Mesendoderm (in vitro differentiated cells): ENCODE measurements around the gene CCNDBP1.

Experiments
- DNase-seq: peaks from one replicate; pipeline ENCODE4 v3.0.0; 2013
- H2AK5ac ChIP-seq: 2 replicates; pipeline ENCODE4 v1.6.1; 2013; ENCODE audit warnings: low read length, inconsistent platforms
- H2BK120ac ChIP-seq: 2 replicates; pipeline ENCODE4 v1.6.1; 2013; ENCODE audit warnings: low read depth, mild to moderate bottlenecking, low read length, moderate library complexity, mixed read lengths
- H2BK15ac ChIP-seq: replicated peaks from 2 replicates; pipeline ENCODE4 v1.6.1; 2013; ENCODE audit warnings: low read depth, mild to moderate bottlenecking, moderate library complexity
- H2BK5ac ChIP-seq: 2 replicates; pipeline ENCODE4 v1.6.1; 2013; ENCODE audit warnings: low read length, inconsistent platforms
- H3K18ac ChIP-seq: 2 replicates; pipeline ENCODE4 v1.6.1; 2013; ENCODE audit warnings: mild to moderate bottlenecking, low read length, mixed read lengths
- H3K23ac ChIP-seq: one replicate; pipeline ENCODE4 v1.6.1; 2013; ENCODE audit warnings: low read length
- H3K27ac ChIP-seq: 2 replicates; pipeline ENCODE4 v1.5.1; 2013; ENCODE audit warnings: low read depth, mild to moderate bottlenecking, inconsistent platforms, low read length, moderate library complexity
- H3K27me3 ChIP-seq: 2 replicates; pipeline ENCODE4 v1.6.1; 2013; ENCODE audit warnings: low read length, control low read depth, mild to moderate bottlenecking, inconsistent platforms; ENCODE audit not compliant: insufficient read depth, poor library complexity
- H3K36me3 ChIP-seq: 2 replicates; pipeline ENCODE4 v1.6.1; 2013; ENCODE audit warnings: low read length, inconsistent platforms; ENCODE audit not compliant: control insufficient read depth, insufficient read depth
- H3K4ac ChIP-seq: one replicate; pipeline ENCODE4 v1.6.1; 2013; ENCODE audit warnings: low read depth, mild to moderate bottlenecking, low read length, moderate library complexity
- H3K4me1 ChIP-seq: 2 replicates; pipeline ENCODE4 v1.6.1; 2013; ENCODE audit warnings: low read depth, low read length, inconsistent platforms; ENCODE audit not compliant: control insufficient read depth
- H3K4me2 ChIP-seq: 2 replicates; pipeline ENCODE4 v1.6.1; 2013; ENCODE audit warnings: low read length
- H3K4me3 ChIP-seq: 2 replicates; pipeline ENCODE4 v1.5.1; 2013; ENCODE audit warnings: mild to moderate bottlenecking, low read length
- H3K56ac ChIP-seq: one replicate; pipeline ENCODE4 v1.6.1; 2013; ENCODE audit warnings: low read length
- H3K79me1 ChIP-seq: 2 replicates; pipeline ENCODE4 v1.6.1; 2013; ENCODE audit warnings: low read length, inconsistent platforms
- H3K79me2 ChIP-seq: 2 replicates; pipeline ENCODE4 v1.6.1; 2013; ENCODE audit warnings: mild to moderate bottlenecking, low read length; ENCODE audit not compliant: control insufficient read depth, insufficient read depth
- H3K9ac ChIP-seq: 2 replicates; pipeline ENCODE4 v1.6.1; 2013; ENCODE audit warnings: low read length, inconsistent platforms
- H4K5ac ChIP-seq: one replicate; pipeline ENCODE4 v1.6.1; 2013; ENCODE audit warnings: low read length
- H4K8ac ChIP-seq: one replicate; pipeline ENCODE4 v1.6.1; 2013; ENCODE audit warnings: low read depth, mild to moderate bottlenecking, control low read depth, low read length, moderate library complexity
- WGBS: extraction: QIAGEN DNeasy Blood & Tissue Kit; methylation state at CpG from one replicate; pipeline ENCODE4 v1.1.7; 2013; ENCODE audit warnings: low lambda C conversion rate, missing lambda C conversion rate; ENCODE audit not compliant: insufficient coverage; ENCODE audit errors: extremely low coverage; 5-methylcytosine and 5-hydroxymethylcytosine counted together

The CCNDBP1 gene

GRCh38 chr15:43186003-43186353 is 775 bp downstream of the CCNDBP1 start:
- no peak overlapping the region for H2BK120ac ChIP-seq
- no peaks in the 10 kb centered on the region for H3K27me3 ChIP-seq
- peak overlapping the region; percentile 97 for H3K56ac ChIP-seq
- H3K79me1 ChIP-seq: no peaks in the 10 kb centered on the region
- H3K4me2 ChIP-seq: peak overlapping the region; percentile 99
- DNase-seq: no peak
- H3K23ac ChIP-seq: no peak overlapping the region
- H4K5ac ChIP-seq: no peak overlapping the region
- peak overlapping the region; percentile 84 for H3K4me3 ChIP-seq
- H4K8ac ChIP-seq: no peak overlapping the region
- peak overlapping the region; percentile 84 for H3K9ac ChIP-seq
- no peak overlapping the region for H2BK5ac ChIP-seq
- no peak overlapping the region for H3K27ac ChIP-seq
- H3K4me1 ChIP-seq: peaks cover 2% of the 10 kb centered on the region
- no peaks in the 10 kb centered on the region for H3K79me2 ChIP-seq
- peaks cover 6% of the 10 kb centered on the region for H3K36me3 ChIP-seq
- H2AK5ac ChIP-seq: no peak overlapping the region
- H3K4ac ChIP-seq: no peak overlapping the region
- no peak overlapping the region for H3K18ac ChIP-seq
- H2BK15ac ChIP-seq: no peak overlapping the region
- no CpG with 5 or more reads among the region's 13 CpGs for WGBS

GRCh38 chr15:43187544-43188155 is 2.4 kb downstream of the CCNDBP1 start:
- Histone ChIP-seq H3K27me3 (no peaks in the 10 kb centered on the region), H3K79me1 (no peaks in the 10 kb centered on the region), H3K9ac (no peak overlapping the region), H3K18ac (no peak overlapping the region), H3K23ac (no peak overlapping the region), H4K8ac (no peak overlapping the region), H3K4ac (no peak overlapping the region), H3K27ac (no peak overlapping the region), H2BK120ac (no peak overlapping the region), H3K56ac (no peak overlapping the region), H2BK15ac (no peak overlapping the region), H2BK5ac (no peak overlapping the region), H3K79me2 (no peaks in the 10 kb centered on the region), H4K5ac (no peak overlapping the region), H3K4me3 (no peak overlapping the region), H3K4me1 (peaks cover 2% of the 10 kb centered on the region), H3K4me2 (no peak overlapping the region), H2AK5ac (no peak overlapping the region), H3K36me3 (peaks cover 9% of the 10 kb centered on the region)
- peak; percentile 61 for DNase-seq
- WGBS: no CpG with 5 or more reads among the region's 2 CpGs

- H3K36me3 ChIP-seq: peaks cover 9% of the 10 kb centered on the region
- no CpG with 5 or more reads among the region's 2 CpGs for WGBS
These were observed 4.1 kb downstream of the CCNDBP1 start for GRCh38 chr15:43189296-43189695.

GRCh38 chr15:43190178-43190577 is 5.0 kb downstream of the CCNDBP1 start:
- no peak overlapping the region for H3K18ac ChIP-seq
- no peak overlapping the region for H3K23ac ChIP-seq
- DNase-seq: no peak
- H3K4ac ChIP-seq: no peak overlapping the region
- no peak overlapping the region for H2AK5ac ChIP-seq
- no peak overlapping the region for H3K9ac ChIP-seq
- H3K4me1 ChIP-seq: no peaks in the 10 kb centered on the region
- H2BK5ac ChIP-seq: no peak overlapping the region
- no peak overlapping the region for H3K27ac ChIP-seq
- H3K79me1 ChIP-seq: no peaks in the 10 kb centered on the region
- no peaks in the 10 kb centered on the region for H3K79me2 ChIP-seq
- H3K36me3 ChIP-seq: peaks cover 9% of the 10 kb centered on the region
- H3K27me3 ChIP-seq: no peaks in the 10 kb centered on the region
- no peak overlapping the region for H3K4me3 ChIP-seq
- H2BK120ac ChIP-seq: no peak overlapping the region
- no peak overlapping the region for H4K8ac ChIP-seq
- no peak overlapping the region for H2BK15ac ChIP-seq
- H4K5ac ChIP-seq: no peak overlapping the region
- WGBS: no CpG with 5 or more reads among the region's 1 CpG
- H3K56ac ChIP-seq: no peak overlapping the region
- no peak overlapping the region for H3K4me2 ChIP-seq

More at GRCh38 chr15:43189296-43189695, 4.1 kb downstream of the CCNDBP1 start:
- no peak for DNase-seq
- no peaks in the 10 kb centered on the region for H3K79me2 ChIP-seq
- H3K4me3 ChIP-seq: no peak overlapping the region
- peaks cover 2% of the 10 kb centered on the region for H3K4me1 ChIP-seq
- no peak overlapping the region for H3K4ac ChIP-seq
- no peak overlapping the region for H3K27ac ChIP-seq
- H2BK120ac ChIP-seq: no peak overlapping the region
- H4K8ac ChIP-seq: no peak overlapping the region
- H3K56ac ChIP-seq: no peak overlapping the region
- H2BK5ac ChIP-seq: no peak overlapping the region
- H3K27me3 ChIP-seq: no peaks in the 10 kb centered on the region
- no peak overlapping the region for H2BK15ac ChIP-seq
- H3K18ac ChIP-seq: no peak overlapping the region
- H3K4me2 ChIP-seq: no peak overlapping the region
- no peak overlapping the region for H2AK5ac ChIP-seq
- no peaks in the 10 kb centered on the region for H3K79me1 ChIP-seq
- H3K23ac ChIP-seq: no peak overlapping the region
- H4K5ac ChIP-seq: no peak overlapping the region
- no peak overlapping the region for H3K9ac ChIP-seq

GRCh38 chr15:43193710-43194109 is 8.5 kb downstream of the CCNDBP1 start:
- Histone ChIP-seq H3K9ac (no peak overlapping the region), H3K4me1 (no peaks in the 10 kb centered on the region), H3K18ac (no peak overlapping the region), H3K4me3 (no peak overlapping the region), H3K27ac (no peak overlapping the region), H3K79me1 (no peaks in the 10 kb centered on the region), H3K23ac (no peak overlapping the region), H4K5ac (no peak overlapping the region), H3K56ac (no peak overlapping the region), H3K4me2 (no peak overlapping the region), H3K27me3 (no peaks in the 10 kb centered on the region), H2BK5ac (no peak overlapping the region), H2AK5ac (no peak overlapping the region), H3K36me3 (peaks cover 9% of the 10 kb centered on the region), H2BK120ac (no peak overlapping the region), H2BK15ac (no peak overlapping the region), H3K4ac (no peak overlapping the region), H3K79me2 (no peaks in the 10 kb centered on the region), H4K8ac (no peak overlapping the region)
- DNase-seq: no peak
- WGBS: no CpG with 5 or more reads among the region's 2 CpGs

GRCh38 chr15:43194795-43195194 is 9.6 kb downstream of the CCNDBP1 start:
- H3K79me1 ChIP-seq: no peaks in the 10 kb centered on the region
- no peak overlapping the region for H2BK5ac ChIP-seq
- H3K23ac ChIP-seq: no peak overlapping the region
- H3K4me1 ChIP-seq: no peaks in the 10 kb centered on the region
- H3K27me3 ChIP-seq: no peaks in the 10 kb centered on the region
- no peaks in the 10 kb centered on the region for H3K79me2 ChIP-seq
- H3K9ac ChIP-seq: no peak overlapping the region
- H3K56ac ChIP-seq: no peak overlapping the region
- no peak overlapping the region for H2BK15ac ChIP-seq
- H3K18ac ChIP-seq: no peak overlapping the region
- no peak overlapping the region for H2AK5ac ChIP-seq
- DNase-seq: no peak
- no peak overlapping the region for H3K27ac ChIP-seq
- H4K5ac ChIP-seq: no peak overlapping the region
- WGBS: no CpG with 5 or more reads among the region's 2 CpGs
- no peak overlapping the region for H3K4ac ChIP-seq
- no peak overlapping the region for H3K4me2 ChIP-seq
- no peak overlapping the region for H2BK120ac ChIP-seq
- no peak overlapping the region for H4K8ac ChIP-seq
- H3K4me3 ChIP-seq: no peak overlapping the region
- H3K36me3 ChIP-seq: peaks cover 6% of the 10 kb centered on the region
